ENCODE data around the gene PRDM11.

PRDM11 gene

GRCh38 chr11:45143494-45143893 is 2.9 kb upstream of the PRDM11 start:
- intact Hi-C loops (cut with DNase I; ENCODE audit: low total_unique reads), result loop anchor here (10.0 kb wide), 1 partner anchor 71 kb away; no protein-coding TSS in a partner anchor
- Histone ChIP-seq H3K4me1 (peaks cover 0 to 23% (median 20%) of the 10 kb centered on the region in 4 donors), H3K4me3 (no peak overlapping the region), H3K27ac (no peak overlapping the region), H3K9me3 (no peaks in the 10 kb centered on the region), H3K27me3 (peaks cover 0 to 2% of the 10 kb centered on the region in 2 donors), H3K36me3 (no peaks in the 10 kb centered on the region)
- no peak for DNase-seq
- TF ChIP-seq CTCF (IDR thresholded peaks at IDR 0.05), result no peak

GRCh38 chr11:45144126-45145082 is 2.0 kb upstream of the PRDM11 start:
- TF ChIP-seq CTCF (IDR thresholded peaks at IDR 0.05), result no peak
- Histone ChIP-seq H3K27me3 (peaks cover 0 to 2% of the 10 kb centered on the region in 2 donors), H3K4me1 (peaks cover 0 to 26% (median 23%) of the 10 kb centered on the region in 4 donors), H3K36me3 (no peaks in the 10 kb centered on the region), H3K9me3 (no peaks in the 10 kb centered on the region), H3K4me3 (no peak overlapping the region), H3K27ac (no peak overlapping the region)
- peak in 1 of 2 donors; percentile 50 for DNase-seq
- intact Hi-C loops (cut with DNase I; ENCODE audit: low total_unique reads), result loop anchor here (10.0 kb wide), 1 partner anchor 70 kb away; no protein-coding TSS in a partner anchor

- TF ChIP-seq CTCF (IDR thresholded peaks at IDR 0.05), result no peak
- H3K36me3 ChIP-seq, result no peaks in the 10 kb centered on the region
- peaks cover 0 to 26% (median 23%) of the 10 kb centered on the region in 4 donors for H3K4me1 ChIP-seq
- no peaks in the 10 kb centered on the region for H3K9me3 ChIP-seq
- H3K27ac ChIP-seq, result no peak overlapping the region
- H3K27me3 ChIP-seq, result peaks cover 0 to 2% of the 10 kb centered on the region in 2 donors
- H3K4me3 ChIP-seq, result peak overlapping the region in 1 of 2 donors; percentile 74
- intact Hi-C loops (cut with DNase I; ENCODE audit: low total_unique reads), result loop anchor here (10.0 kb wide), 1 partner anchor 70 kb away; no protein-coding TSS in a partner anchor
- no peak for DNase-seq
Observed at GRCh38 chr11:45145083-45145378, 1.4 kb upstream of the PRDM11 start.

GRCh38 chr11:45145379-45146071 is 914 bp upstream of the PRDM11 start:
- intact Hi-C loops (cut with DNase I; ENCODE audit: low total_unique reads), result loop anchor here (1.0 to 10.0 kb wide), 2 partner anchors 35 to 69 kb away; no protein-coding TSS in a partner anchor
- Histone ChIP-seq H3K4me3 (peak overlapping the region; percentile 74), H3K9me3 (no peaks in the 10 kb centered on the region), H3K27me3 (peaks cover 0 to 2% of the 10 kb centered on the region in 2 donors), H3K4me1 (peaks cover 0 to 26% (median 23%) of the 10 kb centered on the region in 4 donors), H3K36me3 (no peaks in the 10 kb centered on the region), H3K27ac (peak overlapping the region; percentile 97 to 100)
- peak in 1 of 2 donors; percentile 77 for DNase-seq
- TF ChIP-seq CTCF (IDR thresholded peaks at IDR 0.05), result no peak

- H3K9me3 ChIP-seq, result no peaks in the 10 kb centered on the region
- H3K4me1 ChIP-seq, result peaks cover 0 to 26% (median 23%) of the 10 kb centered on the region in 4 donors
- peak in 1 of 2 experiments; percentile 10 for TF ChIP-seq CTCF (IDR thresholded peaks at IDR 0.05)
- H3K36me3 ChIP-seq, result no peaks in the 10 kb centered on the region
- peak overlapping the region; percentile 74 for H3K4me3 ChIP-seq
- intact Hi-C loops (cut with DNase I; ENCODE audit: low total_unique reads), result loop anchor here (10.0 kb wide), 1 partner anchor 68 kb away; no protein-coding TSS in a partner anchor
- no peaks in the 10 kb centered on the region for H3K27me3 ChIP-seq
- DNase-seq, result peak; percentile 96 to 98
- H3K27ac ChIP-seq, result peak overlapping the region; percentile 97 to 100
Observed at GRCh38 chr11:45147017-45147728, 734 bp downstream of the PRDM11 start.
